Glutamatergic neuron (in vitro differentiated cells): ENCODE results near the gene FBXO31. TPM values are rescaled to one million over a fixed set of nuclear protein-coding genes. Genes with fewer than 3 reads are reported as not detected.

Experiments
- DNase-seq: peaks from one replicate; pipeline ENCODE4 v3.0.0; 2022
- H3K27ac Mint-ChIP-seq: one replicate; pipeline ENCODE4 v1.8.0; 2020; ENCODE audit warnings: mild to moderate bottlenecking, mixed read lengths, inconsistent platforms; ENCODE audit not compliant: unreplicated experiment
- H3K27me3 Mint-ChIP-seq: one replicate; pipeline ENCODE4 v1.8.0; 2020; ENCODE audit warnings: mild to moderate bottlenecking, moderate library complexity, mixed read lengths, inconsistent platforms; ENCODE audit not compliant: unreplicated experiment
- H3K36me3 Mint-ChIP-seq: one replicate; pipeline ENCODE4 v1.8.0; 2020; ENCODE audit warnings: mild to moderate bottlenecking, mixed read lengths, inconsistent platforms; ENCODE audit not compliant: unreplicated experiment
- H3K4me1 Mint-ChIP-seq: one replicate; pipeline ENCODE4 v1.8.0; 2020; ENCODE audit warnings: mild to moderate bottlenecking, low read depth, mixed read lengths, inconsistent platforms; ENCODE audit not compliant: unreplicated experiment
- H3K4me3 Mint-ChIP-seq: one replicate; pipeline ENCODE4 v1.8.0; 2020; ENCODE audit warnings: mild to moderate bottlenecking, mixed read lengths, inconsistent platforms; ENCODE audit not compliant: unreplicated experiment
- H3K9me3 Mint-ChIP-seq: one replicate; pipeline ENCODE4 v1.8.0; 2020; ENCODE audit warnings: mild to moderate bottlenecking, moderate library complexity, mixed read lengths, inconsistent platforms; ENCODE audit not compliant: unreplicated experiment
- total RNA-seq: library from RNA; stranded (reverse); fragmentation: NEBNext Ultra II Directional; extraction: Animal tissue kit (Norgen Biotek cat#: 25700); gene quantifications from one replicate; pipeline ENCODE4 v1.2.1, GENCODE V29; 2021; ENCODE audit not compliant: unreplicated experiment
- TF ChIP-seq, protein P1 (sequence below): fragments of 200-600 bp; sonication (generic); IDR thresholded peaks from one replicate; pipeline ENCODE4 v1.5.0; 2021; ENCODE audit not compliant: partially characterized antibody, unreplicated experiment

The FBXO31 gene
- total RNA-seq, 1 donor from 2014 or later = 66.7 TPM

DNA sequence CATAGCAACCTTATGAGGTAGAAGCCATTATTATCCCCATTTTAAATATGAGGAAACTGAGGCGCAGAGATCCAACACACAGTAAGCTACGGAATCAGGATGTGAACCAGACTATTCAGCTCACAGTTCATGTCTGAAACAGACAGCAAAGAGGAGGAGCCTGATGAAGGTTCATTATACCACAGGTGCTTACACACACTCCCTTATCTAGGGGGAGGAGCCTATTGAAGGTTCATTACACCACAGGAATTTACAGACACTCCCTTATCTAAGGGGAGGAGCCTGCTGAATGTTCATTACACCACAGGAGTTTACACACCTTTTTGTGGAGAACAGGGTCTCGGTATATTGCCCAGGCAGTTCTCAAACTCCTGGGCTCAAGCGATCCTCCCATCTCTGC lies 88.3 kb downstream of the FBXO31 start:
- H3K27me3 Mint-ChIP-seq = peaks cover 2% of the 10 kb centered on the region
- peaks cover 4% of the 10 kb centered on the region for H3K9me3 Mint-ChIP-seq
- H3K4me3 Mint-ChIP-seq = no peak overlapping the region
- H3K27ac Mint-ChIP-seq = no peak overlapping the region
- no peaks in the 10 kb centered on the region for H3K4me1 Mint-ChIP-seq
- TF ChIP-seq, protein P1, sequence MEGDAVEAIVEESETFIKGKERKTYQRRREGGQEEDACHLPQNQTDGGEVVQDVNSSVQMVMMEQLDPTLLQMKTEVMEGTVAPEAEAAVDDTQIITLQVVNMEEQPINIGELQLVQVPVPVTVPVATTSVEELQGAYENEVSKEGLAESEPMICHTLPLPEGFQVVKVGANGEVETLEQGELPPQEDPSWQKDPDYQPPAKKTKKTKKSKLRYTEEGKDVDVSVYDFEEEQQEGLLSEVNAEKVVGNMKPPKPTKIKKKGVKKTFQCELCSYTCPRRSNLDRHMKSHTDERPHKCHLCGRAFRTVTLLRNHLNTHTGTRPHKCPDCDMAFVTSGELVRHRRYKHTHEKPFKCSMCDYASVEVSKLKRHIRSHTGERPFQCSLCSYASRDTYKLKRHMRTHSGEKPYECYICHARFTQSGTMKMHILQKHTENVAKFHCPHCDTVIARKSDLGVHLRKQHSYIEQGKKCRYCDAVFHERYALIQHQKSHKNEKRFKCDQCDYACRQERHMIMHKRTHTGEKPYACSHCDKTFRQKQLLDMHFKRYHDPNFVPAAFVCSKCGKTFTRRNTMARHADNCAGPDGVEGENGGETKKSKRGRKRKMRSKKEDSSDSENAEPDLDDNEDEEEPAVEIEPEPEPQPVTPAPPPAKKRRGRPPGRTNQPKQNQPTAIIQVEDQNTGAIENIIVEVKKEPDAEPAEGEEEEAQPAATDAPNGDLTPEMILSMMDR = no peak
- no peak for DNase-seq
- H3K36me3 Mint-ChIP-seq = peaks cover 7% of the 10 kb centered on the region

DNA sequence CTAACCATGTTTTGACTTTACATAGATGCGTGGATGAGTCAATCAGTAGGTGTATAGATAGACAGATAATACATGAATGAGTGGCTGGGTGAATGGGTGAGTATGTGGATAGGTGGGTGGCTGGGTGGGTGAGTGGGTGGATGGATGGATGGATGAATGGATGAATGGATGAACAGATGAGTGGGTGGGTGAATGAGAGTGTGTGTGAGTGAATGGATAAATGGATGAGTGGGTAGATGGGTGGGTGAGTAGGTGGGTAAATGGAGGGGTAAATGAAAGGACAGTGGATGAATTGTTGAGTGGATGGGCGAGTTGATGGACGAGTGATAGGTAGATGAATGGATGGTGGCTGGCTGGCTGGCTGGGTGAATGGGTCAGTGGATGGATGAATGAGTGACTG lies 89.6 kb downstream of the FBXO31 start:
- Mint-ChIP-seq H3K9me3 (peaks cover 2% of the 10 kb centered on the region), H3K27ac (no peak overlapping the region), H3K4me1 (no peaks in the 10 kb centered on the region), H3K4me3 (no peak overlapping the region), H3K36me3 (peaks cover 7% of the 10 kb centered on the region), H3K27me3 (peaks cover 2% of the 10 kb centered on the region)
- TF ChIP-seq, protein P1 = no peak
- no peak for DNase-seq

DNA sequence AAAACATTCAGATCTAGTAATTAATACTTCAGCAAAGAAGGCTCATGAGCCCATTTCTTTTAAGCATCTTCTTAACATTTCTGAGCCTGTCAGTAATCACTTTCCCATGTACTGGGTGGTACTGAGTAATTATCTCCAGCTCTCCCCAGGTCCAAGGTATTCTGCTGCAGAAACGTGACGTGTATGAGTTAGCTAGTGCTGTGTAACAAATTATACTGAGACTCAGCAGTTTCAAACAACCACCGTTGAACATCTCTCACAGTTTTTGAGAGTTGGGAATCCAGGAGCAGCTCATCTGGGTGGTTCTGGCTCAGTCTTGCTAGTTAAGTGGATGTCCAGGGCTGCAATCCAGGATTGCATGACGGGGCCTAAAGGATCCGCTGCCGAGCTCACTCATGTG lies 91.6 kb downstream of the FBXO31 start:
- TF ChIP-seq, protein P1 = no peak
- no peaks in the 10 kb centered on the region for H3K27me3 Mint-ChIP-seq
- H3K4me3 Mint-ChIP-seq = no peak overlapping the region
- no peak overlapping the region for H3K27ac Mint-ChIP-seq
- no peaks in the 10 kb centered on the region for H3K4me1 Mint-ChIP-seq
- DNase-seq = no peak
- peaks cover 7% of the 10 kb centered on the region for H3K36me3 Mint-ChIP-seq
- peaks cover 5% of the 10 kb centered on the region for H3K9me3 Mint-ChIP-seq

DNA sequence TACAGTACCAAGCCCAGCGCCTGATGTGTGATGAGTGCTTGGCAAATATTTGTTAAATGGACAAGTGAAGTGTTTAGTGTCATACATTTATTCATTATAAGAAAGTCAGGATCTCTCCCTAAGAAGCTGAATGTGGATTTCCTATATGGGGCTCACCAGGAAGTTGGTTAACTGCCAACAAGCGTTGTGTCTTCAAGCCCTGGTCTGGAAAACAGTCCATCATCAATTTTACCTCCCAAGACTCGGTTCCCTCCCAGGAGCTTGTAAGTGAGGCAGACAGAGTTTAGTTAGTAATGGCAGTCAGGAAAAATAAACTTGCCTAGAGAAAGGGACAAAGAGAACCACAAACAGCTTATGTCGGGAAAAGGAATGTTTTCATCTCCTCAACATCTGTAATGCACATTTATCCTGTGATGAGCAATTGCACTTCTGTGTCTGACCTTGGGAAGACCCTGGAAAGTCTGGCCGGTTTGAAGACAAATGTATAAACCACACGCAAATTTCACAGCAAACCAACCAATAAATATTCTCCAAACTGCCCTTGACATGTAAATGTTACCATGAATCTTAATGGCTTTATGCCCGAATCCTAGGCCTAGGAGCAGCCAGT lies 94.7 kb downstream of the FBXO31 start:
- peaks cover 15% of the 10 kb centered on the region for H3K36me3 Mint-ChIP-seq
- no peak overlapping the region for H3K4me3 Mint-ChIP-seq
- DNase-seq = no peak
- TF ChIP-seq, protein P1 = no peak
- peaks cover 1% of the 10 kb centered on the region for H3K27me3 Mint-ChIP-seq
- peaks cover 3% of the 10 kb centered on the region for H3K9me3 Mint-ChIP-seq
- no peak overlapping the region for H3K27ac Mint-ChIP-seq
- peaks cover 6% of the 10 kb centered on the region for H3K4me1 Mint-ChIP-seq

DNA sequence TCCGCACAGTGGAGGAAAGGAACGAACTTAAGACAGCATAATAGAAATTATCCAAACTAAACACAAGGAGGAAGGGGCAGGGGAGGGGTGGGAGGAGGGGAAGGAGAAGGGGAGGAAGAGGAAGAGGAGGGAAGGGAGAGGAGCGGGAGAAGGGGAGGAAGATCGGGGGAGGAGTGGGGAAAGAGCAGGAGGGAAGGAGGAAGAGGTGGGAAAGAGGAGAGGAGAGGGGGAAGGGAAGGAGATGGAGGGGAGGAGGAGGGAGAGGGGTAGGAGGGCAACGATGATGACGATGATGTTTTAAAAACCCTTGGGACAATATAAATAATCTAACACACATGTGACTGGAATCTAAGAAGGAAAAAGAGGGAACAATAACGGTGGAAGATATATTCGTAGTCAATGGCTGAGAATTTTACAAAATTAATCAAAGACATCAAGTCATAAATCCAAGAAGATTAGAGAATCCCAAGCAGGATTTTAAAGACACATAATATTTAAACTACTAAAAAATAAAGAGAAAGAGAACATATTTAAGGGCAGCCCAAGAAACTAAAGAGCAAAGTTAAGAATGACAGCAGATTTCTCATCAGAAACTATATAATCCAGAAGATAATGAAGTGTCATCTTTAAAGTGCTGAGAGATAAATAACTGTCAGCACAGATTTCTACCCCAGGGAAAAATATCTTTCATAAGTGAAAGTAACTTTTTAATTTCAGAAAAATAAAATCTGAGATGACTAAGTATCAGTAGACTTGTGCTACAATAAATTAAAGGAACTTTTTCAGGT lies 96.5 kb downstream of the FBXO31 start:
- peaks cover 4% of the 10 kb centered on the region for H3K9me3 Mint-ChIP-seq

More for the DNA sequence above, 96.5 kb downstream of the FBXO31 start:
- no peak for DNase-seq
- Mint-ChIP-seq H3K27me3 (peaks cover 1% of the 10 kb centered on the region), H3K36me3 (peaks cover 9% of the 10 kb centered on the region), H3K4me3 (no peak overlapping the region), H3K4me1 (peaks cover 6% of the 10 kb centered on the region), H3K27ac (no peak overlapping the region)
- TF ChIP-seq, protein P1 = no peak
